C1 segment of cervical spinal cord (tissue), 14 donors: ENCODE measurements around the gene CHMP2B.

Experiments used
- DNase-seq, 14 donors: peaks; one replicate each; lab custom pipeline; 2025; lab: John Stamatoyannopoulos, UW

Gene CHMP2B

GRCh38 chr3:87227104-87227834 lies at the start of gene CHMP2B:
TSS of gene CHMP2B (plus strand) at chr3:87227309. CDS start at chr3:87227523, 214 bp downstream.
- peak; percentile 61 to 95 (median 91) for DNase-seq

- DNase-seq: no peak
Measured at GRCh38 chr3:87179642-87180041, 47.5 kb upstream of the CHMP2B start.

- DNase-seq: no peak
Measured at GRCh38 chr3:87181551-87181950, 45.6 kb upstream of the CHMP2B start.

GRCh38 chr3:87182023-87182422 lies 45.1 kb upstream of the CHMP2B start:
- no peak for DNase-seq

GRCh38 chr3:87186608-87187159 lies 40.4 kb upstream of the CHMP2B start:
- DNase-seq: no peak

GRCh38 chr3:87191175-87191574 lies 35.9 kb upstream of the CHMP2B start:
- DNase-seq: no peak

- DNase-seq: no peak
Measured at GRCh38 chr3:87191641-87192040, 35.5 kb upstream of the CHMP2B start.

GRCh38 chr3:87196879-87197278 lies 30.2 kb upstream of the CHMP2B start:
- no peak for DNase-seq

- no peak for DNase-seq
Measured at GRCh38 chr3:87197531-87197930, 29.6 kb upstream of the CHMP2B start.

- DNase-seq: no peak
Measured at GRCh38 chr3:87198774-87199173, 28.3 kb upstream of the CHMP2B start.

GRCh38 chr3:87199628-87200027 lies 27.5 kb upstream of the CHMP2B start:
- DNase-seq: no peak

- DNase-seq: no peak
Measured at GRCh38 chr3:87200060-87200647, 27.0 kb upstream of the CHMP2B start.

- DNase-seq: no peak
Measured at GRCh38 chr3:87201727-87202126, 25.4 kb upstream of the CHMP2B start.

GRCh38 chr3:87203809-87204208 lies 23.3 kb upstream of the CHMP2B start:
- DNase-seq: no peak

GRCh38 chr3:87206070-87206469 lies 21.0 kb upstream of the CHMP2B start:
- DNase-seq: no peak

GRCh38 chr3:87206635-87207034 lies 20.5 kb upstream of the CHMP2B start:
- DNase-seq: no peak

- no peak for DNase-seq
Measured at GRCh38 chr3:87207460-87207859, 19.6 kb upstream of the CHMP2B start.

- no peak for DNase-seq
Measured at GRCh38 chr3:87209111-87209510, 18.0 kb upstream of the CHMP2B start.

GRCh38 chr3:87218560-87218959 lies 8.5 kb upstream of the CHMP2B start:
- DNase-seq: no peak

GRCh38 chr3:87219611-87220010 lies 7.5 kb upstream of the CHMP2B start:
- DNase-seq: no peak

- DNase-seq: peak in 8 of 14 donors; percentile 3 to 22 (median 11)
Measured at GRCh38 chr3:87225659-87226058, 1.4 kb upstream of the CHMP2B start.

GRCh38 chr3:87227835-87228144 lies 681 bp downstream of the CHMP2B start:
- no peak for DNase-seq

- no peak for DNase-seq
Measured at GRCh38 chr3:87228316-87228715, 1.2 kb downstream of the CHMP2B start.
